Smooth muscle cell of bladder (primary cell): ENCODE measurements around the gene FRK. TPM values are rescaled to one million over a fixed set of nuclear protein-coding genes. Genes with fewer than 3 reads are reported as not detected.

Experiments
- total RNA-seq: library from RNA; depleted of rRNA; stranded (reverse); fragments of >200 nt; gene quantifications from 2 replicates; pipeline ENCODE4 v1.2.3, GENCODE V29; 2014

FRK gene, protein sequence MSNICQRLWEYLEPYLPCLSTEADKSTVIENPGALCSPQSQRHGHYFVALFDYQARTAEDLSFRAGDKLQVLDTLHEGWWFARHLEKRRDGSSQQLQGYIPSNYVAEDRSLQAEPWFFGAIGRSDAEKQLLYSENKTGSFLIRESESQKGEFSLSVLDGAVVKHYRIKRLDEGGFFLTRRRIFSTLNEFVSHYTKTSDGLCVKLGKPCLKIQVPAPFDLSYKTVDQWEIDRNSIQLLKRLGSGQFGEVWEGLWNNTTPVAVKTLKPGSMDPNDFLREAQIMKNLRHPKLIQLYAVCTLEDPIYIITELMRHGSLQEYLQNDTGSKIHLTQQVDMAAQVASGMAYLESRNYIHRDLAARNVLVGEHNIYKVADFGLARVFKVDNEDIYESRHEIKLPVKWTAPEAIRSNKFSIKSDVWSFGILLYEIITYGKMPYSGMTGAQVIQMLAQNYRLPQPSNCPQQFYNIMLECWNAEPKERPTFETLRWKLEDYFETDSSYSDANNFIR
- 1.9 and 3.1 TPM in 2 replicates for total RNA-seq

GRCh38 chr6:116060572-116061283 lies at the start of gene FRK:
TSS of gene FRK (minus strand) at chr6:116060891. CDS start at chr6:116060311, 580 bp downstream.

GRCh38 chr6:116100419-116101301 lies 40.0 kb upstream of the FRK start, which contains the start of gene NT5DC1:
TSS of gene NT5DC1 (plus strand) at chr6:116100853. CDS start at chr6:116100931, 78 bp downstream.

Other genes with a start within 250 kb of the FRK start
- gene NT5DC1, start 40.0 kb upstream of the FRK start, total RNA-seq, result 15.8 and 16.4 TPM in 2 replicates
- 0.09 and 6.5 TPM in 2 replicates for gene COL10A1, start 65.2 kb upstream of the FRK start, total RNA-seq
- 5.4 and 6.0 TPM in 2 replicates for gene TSPYL4, start 193.2 kb upstream of the FRK start, total RNA-seq
- gene TSPYL1, start 219.0 kb upstream of the FRK start, total RNA-seq, result 78.4 and 102 TPM in 2 replicates